ENCODE measurements around the gene PCSK9.
A peak's percentile ranks its signal among the peaks of the same experiment; 100 is the strongest.

PCSK9 gene
- 0.04 to 0.06 reads per million in 2 experiments for total RNA-seq

DNA sequence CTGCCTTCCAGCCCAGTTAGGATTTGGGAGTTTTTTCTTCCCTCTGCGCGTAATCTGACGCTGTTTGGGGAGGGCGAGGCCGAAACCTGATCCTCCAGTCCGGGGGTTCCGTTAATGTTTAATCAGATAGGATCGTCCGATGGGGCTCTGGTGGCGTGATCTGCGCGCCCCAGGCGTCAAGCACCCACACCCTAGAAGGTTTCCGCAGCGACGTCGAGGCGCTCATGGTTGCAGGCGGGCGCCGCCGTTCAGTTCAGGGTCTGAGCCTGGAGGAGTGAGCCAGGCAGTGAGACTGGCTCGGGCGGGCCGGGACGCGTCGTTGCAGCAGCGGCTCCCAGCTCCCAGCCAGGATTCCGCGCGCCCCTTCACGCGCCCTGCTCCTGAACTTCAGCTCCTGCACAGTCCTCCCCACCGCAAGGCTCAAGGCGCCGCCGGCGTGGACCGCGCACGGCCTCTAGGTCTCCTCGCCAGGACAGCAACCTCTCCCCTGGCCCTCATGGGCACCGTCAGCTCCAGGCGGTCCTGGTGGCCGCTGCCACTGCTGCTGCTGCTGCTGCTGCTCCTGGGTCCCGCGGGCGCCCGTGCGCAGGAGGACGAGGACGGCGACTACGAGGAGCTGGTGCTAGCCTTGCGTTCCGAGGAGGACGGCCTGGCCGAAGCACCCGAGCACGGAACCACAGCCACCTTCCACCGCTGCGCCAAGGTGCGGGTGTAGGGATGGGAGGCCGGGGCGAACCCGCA lies at the start of gene PCSK9:
PCSK9 (plus strand) TSS at position 207 of the 741 bp plus-strand sequence; CDS start at position 497, 290 bp downstream.
- DNase-seq (ENCODE audit: low read depth) = no peak

DNA sequence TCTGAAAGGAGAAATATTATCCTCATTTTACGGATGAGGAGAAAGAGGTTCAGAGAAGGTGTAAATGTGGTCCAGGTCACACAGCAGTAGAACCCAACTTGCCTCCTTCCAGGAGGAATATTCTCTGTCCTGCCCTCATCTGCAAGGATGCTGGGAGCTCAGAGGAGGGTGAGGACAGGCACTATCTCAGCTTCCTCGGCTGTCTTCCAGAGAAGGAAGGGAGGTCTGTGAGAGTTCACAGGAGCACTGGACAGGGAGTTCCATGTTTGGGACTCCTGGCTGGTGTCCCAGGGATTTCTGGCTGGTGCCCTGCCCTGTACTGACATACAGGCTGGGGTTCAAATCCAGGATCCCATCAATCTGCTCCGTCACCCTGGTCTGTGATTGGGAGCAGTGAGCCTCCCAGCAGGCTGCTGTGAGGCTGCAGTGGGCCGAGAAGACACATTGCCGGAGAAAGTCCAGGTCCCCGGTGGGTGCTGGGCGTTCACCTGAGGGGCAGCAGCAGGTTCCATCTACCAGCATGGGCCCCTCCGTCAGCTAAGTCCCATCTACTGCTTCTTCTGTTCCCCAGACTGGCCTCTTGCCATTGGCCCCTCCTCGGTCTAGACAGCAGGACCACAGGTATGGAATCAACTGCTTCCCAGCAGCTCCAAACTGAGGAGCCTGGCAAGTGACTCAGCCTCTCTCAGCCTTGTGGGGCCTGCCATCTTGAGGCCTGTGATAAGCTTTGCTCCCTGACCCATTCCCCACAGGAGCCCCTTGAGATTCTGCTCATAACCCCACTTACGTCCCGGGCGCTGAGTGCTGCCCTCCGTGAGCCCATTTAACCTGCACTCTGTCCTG lies 49.2 kb upstream of the PCSK9 start:
- DNase-seq (ENCODE audit: low read depth) = no peak

DNA sequence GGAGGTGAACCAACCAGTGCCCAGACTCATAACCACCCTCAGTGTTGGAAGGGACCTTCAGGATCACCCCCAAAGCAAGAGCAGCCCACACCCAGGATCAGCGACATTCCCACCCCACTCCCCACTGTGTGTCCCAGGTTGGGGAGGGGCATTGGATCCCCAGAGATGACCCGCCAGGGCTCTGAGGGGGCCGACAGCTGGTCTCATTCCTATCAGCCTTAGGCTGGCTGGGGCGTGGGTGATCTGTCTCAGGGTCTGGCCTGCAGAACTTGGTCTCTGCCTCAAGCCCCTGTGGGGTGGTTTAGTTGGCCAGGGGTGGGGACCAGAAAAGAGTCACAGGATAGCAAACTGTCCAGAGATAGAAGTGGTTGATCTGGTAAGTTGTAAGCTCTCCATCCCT lies 48.4 kb upstream of the PCSK9 start:
- no peak for DNase-seq (ENCODE audit: low read depth)

DNA sequence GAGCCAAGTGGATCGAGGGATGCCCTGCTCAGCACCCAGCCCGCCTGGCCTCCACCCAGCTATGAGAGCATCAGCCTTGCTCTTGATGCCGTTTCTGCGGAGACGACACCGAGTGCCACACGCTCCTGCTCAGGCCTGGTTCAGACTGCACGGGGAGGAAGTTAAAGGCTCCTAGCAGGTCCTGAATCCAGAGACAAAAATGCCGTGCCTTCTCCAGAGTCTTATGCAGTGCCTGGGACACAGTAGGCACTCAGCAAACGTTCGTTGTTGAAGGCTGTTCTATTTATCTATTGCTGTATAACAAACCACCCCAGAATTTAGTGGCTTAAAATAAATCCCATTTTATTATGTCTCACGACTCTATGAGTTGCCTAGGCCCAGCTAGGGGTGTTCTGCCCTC lies 47.4 kb upstream of the PCSK9 start:
- DNase-seq (ENCODE audit: low read depth) = no peak

DNA sequence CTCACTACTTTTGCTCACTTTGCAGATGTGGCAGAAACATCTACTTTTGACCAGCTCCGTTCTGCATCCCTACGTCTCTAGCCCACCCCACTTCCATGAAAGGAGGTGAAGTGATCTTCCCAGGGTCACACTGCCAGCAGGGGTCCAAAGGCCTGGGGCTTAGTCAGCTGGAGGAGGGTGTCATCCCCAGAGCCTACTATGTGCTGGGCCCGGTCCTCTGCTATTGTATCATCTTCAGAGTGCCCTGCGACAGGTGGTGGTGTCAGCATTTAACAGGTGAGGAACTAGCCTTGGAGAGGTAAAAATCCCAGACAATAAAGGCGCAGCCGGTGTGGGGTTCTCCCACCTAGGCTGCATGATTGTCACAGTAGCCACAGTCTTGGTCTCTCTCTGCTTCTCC lies 46.2 kb upstream of the PCSK9 start:
- no peak for DNase-seq (ENCODE audit: low read depth)

DNA sequence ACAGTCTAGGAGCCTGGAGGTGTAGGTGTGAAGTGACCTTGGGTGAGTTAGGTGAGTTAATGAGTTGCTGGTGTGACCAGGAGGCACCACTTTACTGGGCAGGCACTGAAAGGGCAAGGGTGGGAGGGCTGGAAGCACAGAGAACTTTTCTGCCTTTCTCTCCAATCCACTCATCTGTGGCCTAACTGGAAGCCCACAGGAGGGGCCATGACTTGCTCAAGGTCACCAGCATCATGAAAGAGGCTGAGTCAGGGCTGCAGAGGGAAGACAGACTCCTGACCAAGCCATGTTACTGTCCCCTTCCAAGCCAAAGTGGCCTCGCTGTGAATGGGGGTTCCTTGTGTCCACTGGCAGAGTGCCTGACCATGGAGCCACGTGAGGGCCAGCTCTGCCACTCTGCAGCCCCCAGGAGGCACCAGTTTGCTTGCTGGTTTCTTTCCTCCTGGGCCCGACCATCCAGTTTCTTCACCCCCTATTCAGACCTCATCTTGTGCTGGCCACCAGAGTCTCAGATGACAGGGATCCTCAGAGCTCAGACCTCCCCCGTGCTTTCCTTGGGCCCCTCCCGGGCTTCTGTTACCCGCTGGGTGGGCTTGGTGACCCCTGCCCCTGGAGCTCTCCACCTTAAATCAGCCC lies 44.9 kb upstream of the PCSK9 start:
- DNase-seq (ENCODE audit: low read depth) = no peak

DNA sequence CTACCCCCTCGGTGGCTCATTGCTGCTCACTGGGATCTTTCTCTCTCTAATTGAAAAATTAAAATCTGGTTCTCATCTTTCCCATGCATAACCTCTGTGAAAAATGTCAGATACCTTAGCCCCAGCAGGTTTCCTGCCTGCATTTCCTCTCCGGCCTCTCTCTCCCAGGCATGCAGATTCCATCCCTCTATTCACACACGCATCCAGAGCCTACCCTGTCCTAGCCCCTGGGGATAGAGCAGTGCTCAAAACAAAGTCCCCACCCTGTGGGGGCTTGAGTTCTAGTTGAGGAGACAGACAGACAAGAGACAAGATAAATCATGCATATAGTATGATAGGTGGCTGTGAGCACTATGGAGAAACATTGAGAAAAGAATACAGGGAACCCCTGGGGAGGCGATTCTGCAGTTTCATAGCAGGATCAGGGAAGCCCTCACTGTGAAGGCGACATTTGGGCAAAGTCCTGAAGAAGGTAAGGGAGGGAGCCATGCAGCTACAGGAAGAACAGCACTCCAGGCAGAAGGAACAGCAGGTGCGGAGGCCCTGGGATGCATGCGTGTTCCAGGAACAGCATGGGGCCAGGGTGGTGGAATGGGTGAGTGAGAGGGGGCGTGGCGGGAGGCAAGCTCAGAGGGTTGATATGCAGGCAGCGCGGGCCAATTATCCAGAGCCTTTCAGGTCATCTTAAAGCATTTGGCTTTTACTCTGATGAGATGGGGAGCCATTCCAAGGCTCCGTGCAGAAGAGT lies 44.2 kb upstream of the PCSK9 start:
- DNase-seq (ENCODE audit: low read depth) = no peak

DNA sequence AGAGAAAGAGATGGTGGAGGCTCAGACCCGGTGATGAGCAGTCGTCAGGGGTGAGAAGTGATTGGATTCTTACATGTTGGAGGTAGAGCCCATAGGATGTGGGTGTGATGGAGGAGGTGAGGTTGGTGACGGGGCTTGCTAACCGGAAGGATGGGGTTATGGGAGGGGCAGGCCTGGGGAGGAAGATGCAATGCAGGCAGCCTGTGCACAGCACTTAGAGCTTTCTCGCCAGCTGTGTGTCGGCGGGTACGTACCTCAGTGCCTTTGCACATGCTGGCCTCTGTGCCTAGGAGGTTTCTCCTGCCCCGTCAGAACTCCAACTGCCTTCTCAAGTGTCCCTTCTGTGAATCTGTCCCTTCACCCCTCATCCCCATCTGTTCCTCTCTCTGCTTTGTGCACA lies 43.5 kb upstream of the PCSK9 start:
- DNase-seq (ENCODE audit: low read depth) = peak; percentile 16

DNA sequence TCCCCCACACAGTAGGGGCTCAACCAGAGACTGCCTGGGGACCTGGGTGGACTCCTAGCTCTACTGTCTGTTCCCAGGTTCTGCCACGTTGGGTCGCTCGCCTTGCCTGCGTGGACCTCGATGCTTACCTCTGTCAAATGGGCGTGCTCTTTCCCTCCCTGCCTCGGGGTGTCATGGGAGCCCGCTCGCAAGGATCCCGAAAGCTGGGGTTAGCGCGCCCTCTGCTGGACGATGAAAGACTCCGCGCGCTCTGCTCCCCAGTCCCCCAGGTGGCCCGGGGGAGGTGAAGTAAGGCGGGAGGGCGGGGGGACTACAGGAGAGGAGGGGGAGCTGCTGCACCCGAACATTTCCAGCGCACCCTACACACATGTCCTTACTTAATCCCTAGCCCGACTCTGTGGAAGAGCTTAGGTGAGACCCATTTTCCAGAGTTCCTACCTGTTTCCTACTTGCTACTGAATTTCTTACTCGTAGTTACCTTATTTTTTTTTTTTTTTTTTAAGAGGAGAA lies 42.9 kb upstream of the PCSK9 start:
- DNase-seq (ENCODE audit: low read depth) = peak; percentile 68

DNA sequence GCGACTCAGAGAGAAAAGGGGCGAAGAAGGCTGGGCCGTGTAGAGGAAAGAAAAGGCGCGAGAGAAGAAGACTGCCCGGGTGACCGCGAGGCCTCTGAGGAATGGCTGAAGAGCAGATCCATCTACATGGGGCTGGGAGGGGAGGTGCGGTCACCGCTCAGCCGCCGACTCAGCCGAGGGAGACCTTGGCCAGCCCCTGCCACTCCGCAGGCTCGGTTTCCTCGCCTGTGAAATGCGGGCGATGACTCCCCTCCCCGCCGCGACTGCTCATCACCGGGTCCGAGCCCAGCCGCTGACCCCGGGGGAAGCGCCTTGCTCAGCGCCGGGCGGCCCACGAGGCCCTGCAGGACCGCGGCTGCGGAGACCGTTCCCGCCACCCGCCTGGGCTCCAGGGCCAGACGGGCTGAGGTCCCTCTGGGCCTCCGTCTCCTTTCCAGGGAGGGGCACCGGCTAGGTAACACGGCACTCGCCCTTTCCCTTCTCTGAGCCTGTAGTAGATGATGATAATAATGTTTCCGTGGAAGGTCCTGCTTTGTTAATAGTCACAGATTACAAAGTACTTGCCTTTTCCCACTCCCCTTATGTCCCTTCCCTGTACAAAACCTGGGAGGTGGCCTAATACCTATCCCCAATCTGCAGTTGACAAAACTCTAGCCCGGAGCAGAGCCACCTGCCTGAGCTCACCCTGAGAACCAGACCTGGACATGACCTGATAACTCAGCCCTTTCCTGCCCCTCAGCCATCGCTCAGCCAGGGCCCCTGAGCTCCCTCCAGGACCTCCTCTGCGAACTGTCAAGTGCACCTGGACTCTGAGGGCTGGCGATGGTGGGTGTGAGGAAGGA lies 42.3 kb upstream of the PCSK9 start:
- DNase-seq (ENCODE audit: low read depth) = no peak

DNA sequence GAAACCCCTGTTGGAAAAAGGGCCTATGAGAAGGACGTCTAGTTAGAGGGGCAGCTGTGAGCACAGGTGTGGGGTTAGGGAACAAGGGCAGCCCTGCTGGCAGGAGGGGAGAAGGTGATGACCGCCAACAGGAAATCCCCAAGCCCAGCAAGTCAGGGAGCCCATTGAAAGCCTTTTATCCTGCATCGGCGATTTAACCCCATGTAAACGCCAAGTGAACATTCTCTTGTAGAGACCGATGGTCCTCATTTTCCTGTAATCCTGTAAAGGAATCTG lies 41.7 kb upstream of the PCSK9 start:
- no peak for DNase-seq (ENCODE audit: low read depth)

DNA sequence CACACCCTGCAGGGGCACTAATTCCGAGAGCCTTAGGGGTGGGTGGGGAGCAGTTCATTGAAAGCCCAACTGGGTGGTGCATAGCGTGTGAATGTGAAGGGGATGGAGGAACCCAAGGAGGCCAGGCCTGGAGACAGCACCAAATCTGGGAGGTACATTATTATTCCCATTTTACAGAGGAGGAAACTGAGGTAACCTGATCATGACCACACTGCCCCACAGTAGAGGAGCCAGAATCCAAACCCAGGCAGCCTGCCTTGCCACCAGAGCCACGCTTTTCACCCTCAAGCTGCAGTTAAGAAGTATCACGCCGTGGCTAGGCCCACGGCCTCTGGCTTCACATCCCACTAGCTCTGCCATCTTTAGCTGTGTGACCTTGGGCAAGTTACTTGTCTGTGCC lies 41.2 kb upstream of the PCSK9 start:
- no peak for DNase-seq (ENCODE audit: low read depth)

DNA sequence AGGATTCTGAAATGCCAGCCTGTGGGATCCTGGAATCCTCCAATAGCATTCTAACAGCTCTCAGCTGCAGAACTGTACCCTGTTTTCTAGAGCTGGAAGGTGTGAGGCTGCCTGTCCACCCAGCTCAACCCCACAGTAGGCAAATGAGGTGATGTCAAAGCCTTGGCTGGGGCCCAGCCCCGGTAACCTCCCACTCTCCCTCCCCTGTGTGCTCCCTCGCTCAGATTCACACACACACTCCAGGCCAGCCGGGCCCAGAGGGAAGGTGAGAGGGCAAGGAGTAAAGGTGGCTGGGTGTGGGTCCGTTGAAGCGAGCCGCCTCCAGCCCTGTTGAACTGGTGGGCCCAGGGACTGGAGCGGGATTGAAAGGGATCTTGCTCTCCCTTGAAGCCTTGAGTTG lies 40.7 kb upstream of the PCSK9 start, which contains the start of gene BSND:
BSND (plus strand) TSS at position 257 of the 400 bp plus-strand sequence. CDS start 254 bp downstream, outside the sequence.
- no peak for DNase-seq (ENCODE audit: low read depth)

DNA sequence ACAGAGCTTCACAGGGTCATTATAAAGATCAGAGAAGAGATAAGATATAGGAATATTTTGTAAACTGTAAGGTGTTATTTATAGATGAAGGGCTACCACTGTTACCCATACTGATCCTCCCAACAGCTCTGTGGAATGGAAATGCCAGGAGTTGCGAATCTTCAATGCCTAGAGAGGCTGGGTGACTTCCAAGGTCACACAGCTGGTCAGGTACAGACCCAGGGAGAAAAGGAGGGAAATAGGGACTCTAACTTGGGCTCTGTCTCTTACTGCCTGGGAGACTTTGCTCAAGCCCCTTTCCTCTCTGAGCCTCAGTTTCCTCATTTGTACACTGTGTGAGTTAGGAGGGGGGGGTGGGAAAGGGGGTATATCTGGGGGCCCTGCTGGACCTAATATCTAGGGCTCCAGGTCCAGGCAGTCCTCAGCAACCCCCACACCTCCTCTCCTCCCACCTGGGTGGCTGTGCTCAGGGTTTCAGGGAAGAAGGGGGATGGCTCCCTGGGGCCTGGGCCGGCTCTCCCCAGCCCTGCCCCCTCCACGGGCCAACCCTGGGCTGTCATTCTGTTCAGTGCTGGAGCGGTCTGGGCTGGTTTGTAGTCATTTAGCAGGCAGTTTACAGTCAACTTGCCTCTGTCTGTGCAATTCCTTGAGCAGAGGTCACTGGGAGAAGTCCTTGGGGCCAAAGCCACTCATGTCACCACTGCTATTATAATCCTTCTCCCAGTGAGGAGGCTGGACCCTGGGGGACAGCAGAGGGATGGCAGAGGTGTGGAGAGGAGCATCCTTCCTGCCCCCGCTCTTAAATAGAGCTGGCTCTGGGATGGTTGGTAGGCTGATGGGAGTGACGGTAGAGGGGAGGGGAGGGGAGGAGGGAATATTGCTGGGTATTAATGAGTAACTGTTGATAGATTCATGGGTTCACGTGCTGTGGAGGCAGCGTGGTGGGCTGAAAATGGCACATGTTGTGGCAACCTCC lies 39.0 kb upstream of the PCSK9 start:
- no peak for DNase-seq (ENCODE audit: low read depth)

DNA sequence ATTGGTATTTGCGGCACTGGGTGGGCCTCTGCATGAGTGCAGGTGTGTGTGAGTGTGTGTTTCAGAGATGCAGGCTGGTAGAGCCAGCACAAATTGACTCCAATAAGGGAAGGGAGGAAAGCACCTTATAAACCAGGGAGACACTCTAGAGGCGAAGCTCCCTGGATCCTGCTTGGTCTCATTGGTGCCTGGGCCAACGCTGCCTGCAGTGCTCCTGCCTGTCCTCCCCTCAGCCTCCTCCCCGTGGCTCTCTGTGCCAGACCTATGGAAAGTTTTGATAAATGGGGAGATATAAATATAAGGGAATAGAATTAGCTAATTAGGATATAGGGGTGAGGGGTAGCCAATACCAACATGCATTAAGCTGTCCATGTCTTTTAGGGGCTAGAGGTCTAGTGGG lies 38.0 kb upstream of the PCSK9 start:
- DNase-seq (ENCODE audit: low read depth) = no peak

DNA sequence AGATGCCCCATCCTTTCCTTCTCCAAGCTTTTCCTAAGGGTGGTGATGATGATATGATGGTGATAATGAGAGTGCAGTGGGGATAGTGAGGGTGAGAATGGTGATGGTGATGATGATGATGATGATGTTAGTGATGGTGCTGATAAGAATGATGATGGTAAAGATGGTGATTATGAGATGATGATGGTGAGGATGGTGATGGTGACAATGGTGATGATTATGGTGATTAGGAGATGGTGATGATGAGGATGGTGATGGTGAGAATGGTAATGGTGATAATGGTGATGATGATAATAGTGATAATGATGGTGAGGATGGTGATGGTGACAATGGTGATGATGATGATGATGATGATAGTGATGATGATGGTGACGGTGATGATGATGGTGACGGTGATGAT lies 36.7 kb upstream of the PCSK9 start:
- DNase-seq (ENCODE audit: low read depth) = no peak

DNA sequence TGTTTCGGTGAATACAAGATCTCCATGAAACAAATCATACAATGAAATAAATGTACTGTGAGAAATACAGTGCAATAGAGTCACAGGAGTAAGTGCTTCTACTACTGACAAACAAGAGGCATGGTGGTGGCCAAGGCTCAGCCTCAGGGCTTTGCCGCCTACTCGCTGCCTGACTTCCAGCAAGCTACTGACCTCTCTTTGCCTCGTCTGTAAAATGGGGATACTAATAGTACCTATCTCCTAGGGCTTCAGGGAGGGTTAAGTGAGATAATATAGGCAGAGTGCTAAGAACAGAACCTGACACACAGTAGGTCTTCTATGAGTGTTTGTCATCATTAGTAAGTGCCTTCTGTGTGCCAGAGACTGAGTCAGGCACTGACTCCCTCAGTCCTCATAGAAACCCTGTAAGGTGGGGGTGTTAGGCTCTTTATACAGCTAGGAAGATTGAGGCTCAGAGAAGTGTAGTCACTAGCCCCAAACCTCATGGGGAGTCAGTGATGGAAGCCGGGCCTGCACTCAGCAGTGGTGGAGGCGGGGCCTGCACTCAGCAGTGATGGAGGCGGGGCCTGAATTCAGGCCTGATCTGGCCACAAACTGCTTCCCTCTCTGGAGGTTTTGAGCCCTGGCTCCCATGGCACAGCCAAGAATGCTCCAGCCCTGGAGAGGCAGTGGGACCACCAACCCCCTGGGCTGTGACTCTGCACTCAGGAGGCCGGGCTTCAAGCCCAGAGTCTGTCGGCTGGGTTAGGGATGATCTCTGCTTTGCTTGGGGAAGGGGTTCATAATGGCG lies 33.8 kb upstream of the PCSK9 start:
- no peak for DNase-seq (ENCODE audit: low read depth)

DNA sequence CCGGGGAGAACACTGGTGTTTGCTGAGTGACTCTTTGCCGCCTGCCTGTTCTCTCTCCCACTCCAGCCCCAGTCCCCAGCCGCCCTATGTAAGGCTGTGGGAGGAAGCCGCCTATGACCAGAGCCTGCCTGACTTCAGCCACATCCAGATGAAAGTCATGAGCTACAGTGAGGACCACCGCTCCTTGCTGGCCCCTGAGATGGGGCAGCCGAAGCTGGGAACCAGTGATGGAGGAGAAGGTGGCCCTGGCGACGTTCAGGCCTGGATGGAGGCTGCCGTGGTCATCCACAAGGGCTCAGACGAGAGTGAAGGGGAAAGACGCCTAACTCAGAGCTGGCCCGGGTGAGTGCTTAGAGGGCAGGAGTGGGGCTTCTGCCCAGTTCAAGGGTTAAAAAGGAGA lies 32.4 kb upstream of the PCSK9 start:
- DNase-seq (ENCODE audit: low read depth) = no peak

DNA sequence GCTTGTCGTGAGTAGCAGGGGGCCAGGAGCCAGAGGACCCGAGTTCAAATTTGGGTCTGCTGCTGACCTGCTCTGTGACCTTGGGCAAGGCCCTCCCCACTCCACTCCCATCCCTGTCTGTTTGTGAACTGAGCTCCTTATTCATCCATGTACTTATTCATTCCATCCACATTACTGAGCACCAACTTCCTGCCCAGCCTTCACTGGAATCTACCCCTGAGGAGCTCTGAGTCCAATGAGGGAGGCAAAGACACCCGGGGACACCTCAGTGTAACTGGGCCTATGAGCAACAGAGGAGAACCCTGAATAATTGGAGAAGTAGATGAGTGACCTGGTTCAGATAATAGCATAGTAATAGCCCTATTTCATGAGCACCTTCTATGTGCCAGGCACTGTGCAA lies 31.7 kb upstream of the PCSK9 start:
- DNase-seq (ENCODE audit: low read depth) = no peak

All from T follicular helper cell (primary cell).